Measurements from ENCODE around the gene TREM1.

Gene TREM1

GRCh38 chr6:41231246-41231645 lies 55.2 kb downstream of the TREM1 start:
- Histone ChIP-seq H3K9ac (ENCODE audit: low read depth, low read length) (no peak overlapping the region), H3K36me3 (ENCODE audit: insufficient read depth, low read length) (no peaks in the 10 kb centered on the region), H3K4me1 (ENCODE audit: insufficient read depth, low read length) (no peaks in the 10 kb centered on the region), H3K9me3 (ENCODE audit: control insufficient read depth, insufficient read depth, low read length) (no peaks in the 10 kb centered on the region)

GRCh38 chr6:41229721-41230120 lies 56.8 kb downstream of the TREM1 start:
- Histone ChIP-seq H3K36me3 (ENCODE audit: insufficient read depth, low read length) (no peaks in the 10 kb centered on the region), H3K9me3 (ENCODE audit: control insufficient read depth, insufficient read depth, low read length) (no peaks in the 10 kb centered on the region), H3K4me1 (ENCODE audit: insufficient read depth, low read length) (no peaks in the 10 kb centered on the region), H3K9ac (ENCODE audit: low read depth, low read length) (no peak overlapping the region)

GRCh38 chr6:41228616-41229015 lies 57.9 kb downstream of the TREM1 start:
- Histone ChIP-seq H3K36me3 (ENCODE audit: insufficient read depth, low read length) (no peaks in the 10 kb centered on the region), H3K9me3 (ENCODE audit: control insufficient read depth, insufficient read depth, low read length) (no peaks in the 10 kb centered on the region), H3K9ac (ENCODE audit: low read depth, low read length) (no peak overlapping the region), H3K4me1 (ENCODE audit: insufficient read depth, low read length) (no peaks in the 10 kb centered on the region)

GRCh38 chr6:41228096-41228495 lies 58.4 kb downstream of the TREM1 start, which contains the start of gene TREML4:
TREML4 (plus strand) TSS chr6:41228349; CDS start chr6:41228428, 79 bp downstream.
- Histone ChIP-seq H3K36me3 (ENCODE audit: insufficient read depth, low read length) (no peaks in the 10 kb centered on the region), H3K9me3 (ENCODE audit: control insufficient read depth, insufficient read depth, low read length) (no peaks in the 10 kb centered on the region), H3K4me1 (ENCODE audit: insufficient read depth, low read length) (no peaks in the 10 kb centered on the region), H3K9ac (ENCODE audit: low read depth, low read length) (no peak within 1 kb of the TSS)

- Histone ChIP-seq H3K4me1 (ENCODE audit: insufficient read depth, low read length) (no peaks in the 10 kb centered on the region), H3K9ac (ENCODE audit: low read depth, low read length) (no peak overlapping the region), H3K9me3 (ENCODE audit: control insufficient read depth, insufficient read depth, low read length) (no peaks in the 10 kb centered on the region), H3K36me3 (ENCODE audit: insufficient read depth, low read length) (no peaks in the 10 kb centered on the region)
Observed at GRCh38 chr6:41226752-41227151, 59.7 kb downstream of the TREM1 start.

GRCh38 chr6:41224800-41225199 lies 61.7 kb downstream of the TREM1 start:
- Histone ChIP-seq H3K4me1 (ENCODE audit: insufficient read depth, low read length) (no peaks in the 10 kb centered on the region), H3K9ac (ENCODE audit: low read depth, low read length) (no peak overlapping the region), H3K36me3 (ENCODE audit: insufficient read depth, low read length) (no peaks in the 10 kb centered on the region), H3K9me3 (ENCODE audit: control insufficient read depth, insufficient read depth, low read length) (no peaks in the 10 kb centered on the region)

Measured in ES-I3 (cell line).